Measurements from ENCODE around the gene CARD11. TPM values are rescaled to one million over a fixed set of nuclear protein-coding genes. Genes with fewer than 3 reads are reported as not detected.

Gene CARD11
- total RNA-seq, 1 donor from 2014 or later: 6.3 TPM

- DNase-seq (ENCODE audit: low read depth) (no peak), FAIRE-seq (no peak)
- no peak overlapping the region for H3K4me3 ChIP-seq (ENCODE audit: low read depth, low read length)
- no peaks in the 10 kb centered on the region for H3K36me3 ChIP-seq (ENCODE audit: control insufficient read depth, insufficient read depth, low read length)
- no peaks in the 10 kb centered on the region for H3K27me3 ChIP-seq (ENCODE audit: control insufficient read depth, insufficient read depth, low read length)
- no peak for TF ChIP-seq CTCF (IDR thresholded peaks at IDR 0.05; ENCODE audit: insufficient read depth, low read length, severe bottlenecking)
Measured at GRCh38 chr7:2932402-2933251, 111.0 kb downstream of the CARD11 start.

GRCh38 chr7:2931034-2931415 lies 112.6 kb downstream of the CARD11 start:
- TF ChIP-seq CTCF (IDR thresholded peaks at IDR 0.05; ENCODE audit: insufficient read depth, low read length, severe bottlenecking): no peak
- no peak overlapping the region for H3K4me3 ChIP-seq (ENCODE audit: low read depth, low read length)
- no peak for DNase-seq (ENCODE audit: low read depth)

GRCh38 chr7:2930310-2931033 lies 113.2 kb downstream of the CARD11 start:
- Histone ChIP-seq H3K4me3 (ENCODE audit: low read depth, low read length) (no peak overlapping the region), H3K36me3 (ENCODE audit: control insufficient read depth, insufficient read depth, low read length) (no peaks in the 10 kb centered on the region), H3K27me3 (ENCODE audit: control insufficient read depth, insufficient read depth, low read length) (no peaks in the 10 kb centered on the region)
- no peak for DNase-seq (ENCODE audit: low read depth)
- FAIRE-seq: no peak
- no peak for TF ChIP-seq CTCF (IDR thresholded peaks at IDR 0.05; ENCODE audit: insufficient read depth, low read length, severe bottlenecking)

More at GRCh38 chr7:2931034-2931415, 112.6 kb downstream of the CARD11 start:
- Histone ChIP-seq H3K27me3 (ENCODE audit: control insufficient read depth, insufficient read depth, low read length) (no peaks in the 10 kb centered on the region), H3K36me3 (ENCODE audit: control insufficient read depth, insufficient read depth, low read length) (no peaks in the 10 kb centered on the region)
- no peak for FAIRE-seq

- DNase-seq (ENCODE audit: low read depth): no peak
- Histone ChIP-seq H3K27me3 (ENCODE audit: control insufficient read depth, insufficient read depth, low read length) (no peaks in the 10 kb centered on the region), H3K36me3 (ENCODE audit: control insufficient read depth, insufficient read depth, low read length) (no peaks in the 10 kb centered on the region), H3K4me3 (ENCODE audit: low read depth, low read length) (no peak overlapping the region)
- TF ChIP-seq CTCF (IDR thresholded peaks at IDR 0.05; ENCODE audit: insufficient read depth, low read length, severe bottlenecking): no peak
- no peak for FAIRE-seq
Measured at GRCh38 chr7:2929321-2930201, 114.1 kb downstream of the CARD11 start.

GRCh38 chr7:2928613-2929311 lies 114.9 kb downstream of the CARD11 start:
- H3K27me3 ChIP-seq (ENCODE audit: control insufficient read depth, insufficient read depth, low read length): no peaks in the 10 kb centered on the region

More at GRCh38 chr7:2928613-2929311, 114.9 kb downstream of the CARD11 start:
- TF ChIP-seq CTCF (IDR thresholded peaks at IDR 0.05; ENCODE audit: insufficient read depth, low read length, severe bottlenecking): no peak
- H3K4me3 ChIP-seq (ENCODE audit: low read depth, low read length): no peak overlapping the region
- no peaks in the 10 kb centered on the region for H3K36me3 ChIP-seq (ENCODE audit: control insufficient read depth, insufficient read depth, low read length)
- FAIRE-seq: no peak
- no peak for DNase-seq (ENCODE audit: low read depth)
